ENCODE data around the gene SLC32A1. TPM values are rescaled to one million over a fixed set of nuclear protein-coding genes. Genes with fewer than 3 reads are reported as not detected.
A peak's percentile ranks its signal among the peaks of the same experiment; 100 is the strongest.

The SLC32A1 gene
- total and polyA plus RNA-seq, 4 donors, result 3.1 to 51.5 (median 31.3) TPM

DNA sequence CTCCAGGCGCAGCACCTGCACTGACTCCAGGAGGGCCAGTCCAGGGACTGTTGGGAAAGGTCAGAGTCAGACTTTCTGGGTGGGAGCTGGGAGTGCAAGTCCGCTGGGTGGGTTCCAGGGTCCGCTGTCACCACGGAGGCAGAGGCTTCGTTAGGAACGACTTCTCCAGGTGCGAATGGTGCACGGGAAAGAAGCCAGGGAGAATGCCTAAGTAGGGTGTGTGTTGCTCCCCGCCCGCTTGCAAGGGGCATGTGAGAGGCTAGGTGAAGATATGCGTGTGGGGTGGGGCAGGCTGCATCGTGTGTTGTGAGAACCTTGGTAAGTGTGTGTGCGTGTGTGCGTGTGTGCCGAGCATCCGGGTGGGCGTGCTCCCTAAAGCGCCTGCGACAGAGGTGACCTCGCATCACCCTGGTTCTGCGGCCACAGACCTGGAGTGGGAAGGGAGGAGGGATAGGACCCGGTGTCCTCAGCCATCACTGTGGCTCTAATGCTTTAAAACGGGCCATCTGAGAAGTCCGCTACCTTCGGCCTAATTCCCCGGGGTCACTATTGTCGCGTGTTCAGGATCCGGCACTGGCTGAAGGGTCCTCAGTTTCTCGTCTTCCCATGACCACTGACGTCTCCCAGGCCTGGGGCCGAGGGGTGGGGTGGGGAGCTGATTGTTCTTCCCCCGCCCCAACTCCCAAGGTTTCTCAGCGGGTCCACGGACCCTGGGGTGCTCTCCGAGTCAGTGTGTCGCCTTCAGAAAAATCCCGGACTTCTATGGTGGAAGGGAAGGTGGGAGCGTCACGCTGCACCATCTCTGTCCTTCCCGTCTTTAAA, 6.1 kb downstream of the SLC32A1 start:
- Histone ChIP-seq H3K27ac (ENCODE audit: low read depth, low read length) (no peak overlapping the region), H3K9me3 (ENCODE audit: control insufficient read depth, insufficient read depth, low read length) (no peaks in the 10 kb centered on the region), H3K27me3 (ENCODE audit: control insufficient read depth, insufficient read depth, low read length) (peaks cover 87% of the 10 kb centered on the region), H3K4me1 (ENCODE audit: control insufficient read depth, insufficient read depth, low read length) (peaks cover 54% of the 10 kb centered on the region), H3K4me3 (ENCODE audit: low read depth, low read length) (no peak overlapping the region), H3K36me3 (ENCODE audit: control insufficient read depth, insufficient read depth, low read length) (peaks cover 6% of the 10 kb centered on the region)
- DNase-seq (ENCODE audit: low read depth in 4 of 6, low spot score in 6 of 6), result no peak
- WGBS (ENCODE audit: insufficient coverage), result 6% methylated on average over 41 of the region's 41 CpGs

GRCh38 chr20:38730989-38731737, 6.9 kb downstream of the SLC32A1 start:
- Histone ChIP-seq H3K27ac (ENCODE audit: low read depth, low read length) (no peak overlapping the region), H3K27me3 (ENCODE audit: control insufficient read depth, insufficient read depth, low read length) (peaks cover 81% of the 10 kb centered on the region), H3K4me3 (ENCODE audit: low read depth, low read length) (peak overlapping the region; percentile 21), H3K9me3 (ENCODE audit: control insufficient read depth, insufficient read depth, low read length) (no peaks in the 10 kb centered on the region), H3K36me3 (ENCODE audit: control insufficient read depth, insufficient read depth, low read length) (peaks cover 6% of the 10 kb centered on the region), H3K4me1 (ENCODE audit: control insufficient read depth, insufficient read depth, low read length) (peaks cover 47% of the 10 kb centered on the region)
- WGBS (ENCODE audit: insufficient coverage), result under 1% methylated on average over 32 of the region's 40 CpGs
- DNase-seq (ENCODE audit: low read depth in 4 of 6, low spot score in 6 of 6), result peak in 2 of 6 donors; percentile 83

GRCh38 chr20:38731738-38732113, 7.4 kb downstream of the SLC32A1 start:
- H3K27ac ChIP-seq (ENCODE audit: low read depth, low read length), result no peak overlapping the region
- DNase-seq (ENCODE audit: low read depth in 4 of 6, low spot score in 6 of 6), result no peak
- H3K36me3 ChIP-seq (ENCODE audit: control insufficient read depth, insufficient read depth, low read length), result peaks cover 6% of the 10 kb centered on the region
- H3K4me3 ChIP-seq (ENCODE audit: low read depth, low read length), result no peak overlapping the region
- H3K27me3 ChIP-seq (ENCODE audit: control insufficient read depth, insufficient read depth, low read length), result peaks cover 76% of the 10 kb centered on the region
- H3K9me3 ChIP-seq (ENCODE audit: control insufficient read depth, insufficient read depth, low read length), result no peaks in the 10 kb centered on the region
- peaks cover 42% of the 10 kb centered on the region for H3K4me1 ChIP-seq (ENCODE audit: control insufficient read depth, insufficient read depth, low read length)
- 67% methylated on average over 1 of the region's 1 CpG for WGBS (ENCODE audit: insufficient coverage)

DNA sequence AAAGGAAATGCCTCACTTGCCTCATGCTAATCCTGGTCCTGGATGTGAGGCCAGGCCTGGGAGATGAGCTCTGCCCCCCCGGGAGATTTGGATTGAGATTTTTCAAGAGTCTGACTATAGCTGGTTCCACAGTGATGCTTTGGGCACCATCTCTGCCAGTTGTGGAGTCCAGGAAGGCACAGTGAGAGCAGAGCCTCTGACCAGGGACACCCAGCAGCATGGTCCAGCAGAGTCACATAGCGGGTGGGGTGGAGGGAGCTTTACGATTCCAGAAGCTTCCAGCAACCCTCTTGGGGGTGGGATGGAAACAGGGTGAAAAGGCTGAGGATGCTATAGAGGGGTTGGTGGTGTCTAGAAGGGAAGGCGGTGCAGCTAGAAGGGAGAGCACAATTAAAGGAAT, 8.7 kb downstream of the SLC32A1 start:
- Histone ChIP-seq H3K27ac (ENCODE audit: low read depth, low read length) (no peak overlapping the region), H3K4me1 (ENCODE audit: control insufficient read depth, insufficient read depth, low read length) (peaks cover 30% of the 10 kb centered on the region), H3K9me3 (ENCODE audit: control insufficient read depth, insufficient read depth, low read length) (no peaks in the 10 kb centered on the region), H3K36me3 (ENCODE audit: control insufficient read depth, insufficient read depth, low read length) (peaks cover 5% of the 10 kb centered on the region), H3K4me3 (ENCODE audit: low read depth, low read length) (no peak overlapping the region), H3K27me3 (ENCODE audit: control insufficient read depth, insufficient read depth, low read length) (peaks cover 63% of the 10 kb centered on the region)
- DNase-seq (ENCODE audit: low read depth in 4 of 6, low spot score in 6 of 6), result no peak
- 81% methylated on average over 3 of the region's 4 CpGs for WGBS (ENCODE audit: insufficient coverage)

DNA sequence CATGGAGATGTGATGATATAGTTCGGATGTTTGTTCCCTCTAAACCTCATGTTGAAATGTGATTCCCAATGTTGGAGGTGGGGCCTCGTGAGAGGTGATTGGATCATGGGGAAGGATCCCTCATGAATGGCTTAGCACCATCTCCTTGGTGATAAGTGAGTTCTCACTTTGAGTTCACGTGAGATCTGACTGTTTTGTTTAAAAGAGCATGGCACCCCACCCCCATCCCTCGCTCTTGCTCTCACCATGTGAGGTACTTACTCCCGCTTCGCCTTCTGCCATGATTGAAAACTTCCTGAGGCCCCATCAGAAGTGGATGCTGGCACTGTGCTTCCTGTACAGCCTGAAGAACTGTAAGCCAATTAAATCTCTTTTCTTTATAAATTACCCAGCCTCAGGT, 10.9 kb downstream of the SLC32A1 start:
- peaks cover 44% of the 10 kb centered on the region for H3K27me3 ChIP-seq (ENCODE audit: control insufficient read depth, insufficient read depth, low read length)
- DNase-seq (ENCODE audit: low read depth in 4 of 6, low spot score in 6 of 6), result no peak
- no peaks in the 10 kb centered on the region for H3K36me3 ChIP-seq (ENCODE audit: control insufficient read depth, insufficient read depth, low read length)
- H3K4me1 ChIP-seq (ENCODE audit: control insufficient read depth, insufficient read depth, low read length), result peaks cover 13% of the 10 kb centered on the region
- no peak overlapping the region for H3K4me3 ChIP-seq (ENCODE audit: low read depth, low read length)
- WGBS (ENCODE audit: insufficient coverage), result 27% methylated on average over 3 of the region's 6 CpGs
- H3K9me3 ChIP-seq (ENCODE audit: control insufficient read depth, insufficient read depth, low read length), result no peaks in the 10 kb centered on the region
- no peak overlapping the region for H3K27ac ChIP-seq (ENCODE audit: low read depth, low read length)

DNA sequence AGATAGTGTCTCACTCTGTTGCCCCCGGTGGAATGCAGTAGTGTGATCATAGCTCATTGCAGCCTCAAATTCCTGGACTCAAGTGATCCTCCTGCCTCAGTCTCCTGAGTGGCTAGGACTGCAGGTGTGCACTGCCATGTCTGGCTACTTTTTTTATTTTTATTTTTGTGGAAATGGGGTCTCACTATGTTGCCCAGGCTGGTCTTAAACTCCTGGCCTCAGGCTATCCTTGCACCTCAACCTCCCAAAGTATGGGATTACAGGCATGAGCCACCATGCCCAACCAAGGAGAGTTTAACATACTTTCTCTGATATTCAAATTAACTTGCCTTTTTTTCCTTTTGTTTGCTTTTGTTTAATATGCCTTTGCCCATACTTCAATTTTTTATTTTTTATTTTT, 13.6 kb downstream of the SLC32A1 start:
- no peak overlapping the region for H3K27ac ChIP-seq (ENCODE audit: low read depth, low read length)
- no peak overlapping the region for H3K4me3 ChIP-seq (ENCODE audit: low read depth, low read length)
- no peaks in the 10 kb centered on the region for H3K9me3 ChIP-seq (ENCODE audit: control insufficient read depth, insufficient read depth, low read length)
- peaks cover 24% of the 10 kb centered on the region for H3K27me3 ChIP-seq (ENCODE audit: control insufficient read depth, insufficient read depth, low read length)
- WGBS (ENCODE audit: insufficient coverage), result 80% methylated on average over 1 of the region's 1 CpG
- no peaks in the 10 kb centered on the region for H3K36me3 ChIP-seq (ENCODE audit: control insufficient read depth, insufficient read depth, low read length)
- H3K4me1 ChIP-seq (ENCODE audit: control insufficient read depth, insufficient read depth, low read length), result no peaks in the 10 kb centered on the region
- DNase-seq (ENCODE audit: low read depth in 4 of 6, low spot score in 6 of 6), result no peak

GRCh38 chr20:38745757-38746156, 21.5 kb downstream of the SLC32A1 start:
- Histone ChIP-seq H3K27me3 (ENCODE audit: control insufficient read depth, insufficient read depth, low read length) (peaks cover 4% of the 10 kb centered on the region), H3K27ac (ENCODE audit: low read depth, low read length) (no peak overlapping the region), H3K36me3 (ENCODE audit: control insufficient read depth, insufficient read depth, low read length) (no peaks in the 10 kb centered on the region), H3K9me3 (ENCODE audit: control insufficient read depth, insufficient read depth, low read length) (no peaks in the 10 kb centered on the region), H3K4me3 (ENCODE audit: low read depth, low read length) (no peak overlapping the region), H3K4me1 (ENCODE audit: control insufficient read depth, insufficient read depth, low read length) (peaks cover 9% of the 10 kb centered on the region)
- 100% methylated on average over 1 of the region's 2 CpGs for WGBS (ENCODE audit: insufficient coverage)
- no peak for DNase-seq (ENCODE audit: low read depth in 4 of 6, low spot score in 6 of 6)

GRCh38 chr20:38747495-38748096, 23.3 kb downstream of the SLC32A1 start:
- H3K4me1 ChIP-seq (ENCODE audit: control insufficient read depth, insufficient read depth, low read length), result peaks cover 9% of the 10 kb centered on the region
- DNase-seq (ENCODE audit: low read depth in 4 of 6, low spot score in 6 of 6), result no peak
- H3K27ac ChIP-seq (ENCODE audit: low read depth, low read length), result peak overlapping the region; percentile 92
- peaks cover 5% of the 10 kb centered on the region for H3K36me3 ChIP-seq (ENCODE audit: control insufficient read depth, insufficient read depth, low read length)
- H3K4me3 ChIP-seq (ENCODE audit: low read depth, low read length), result peak overlapping the region; percentile 71
- H3K9me3 ChIP-seq (ENCODE audit: control insufficient read depth, insufficient read depth, low read length), result no peaks in the 10 kb centered on the region
- H3K27me3 ChIP-seq (ENCODE audit: control insufficient read depth, insufficient read depth, low read length), result no peaks in the 10 kb centered on the region
- 8% methylated on average over 38 of the region's 39 CpGs for WGBS (ENCODE audit: insufficient coverage)

DNA sequence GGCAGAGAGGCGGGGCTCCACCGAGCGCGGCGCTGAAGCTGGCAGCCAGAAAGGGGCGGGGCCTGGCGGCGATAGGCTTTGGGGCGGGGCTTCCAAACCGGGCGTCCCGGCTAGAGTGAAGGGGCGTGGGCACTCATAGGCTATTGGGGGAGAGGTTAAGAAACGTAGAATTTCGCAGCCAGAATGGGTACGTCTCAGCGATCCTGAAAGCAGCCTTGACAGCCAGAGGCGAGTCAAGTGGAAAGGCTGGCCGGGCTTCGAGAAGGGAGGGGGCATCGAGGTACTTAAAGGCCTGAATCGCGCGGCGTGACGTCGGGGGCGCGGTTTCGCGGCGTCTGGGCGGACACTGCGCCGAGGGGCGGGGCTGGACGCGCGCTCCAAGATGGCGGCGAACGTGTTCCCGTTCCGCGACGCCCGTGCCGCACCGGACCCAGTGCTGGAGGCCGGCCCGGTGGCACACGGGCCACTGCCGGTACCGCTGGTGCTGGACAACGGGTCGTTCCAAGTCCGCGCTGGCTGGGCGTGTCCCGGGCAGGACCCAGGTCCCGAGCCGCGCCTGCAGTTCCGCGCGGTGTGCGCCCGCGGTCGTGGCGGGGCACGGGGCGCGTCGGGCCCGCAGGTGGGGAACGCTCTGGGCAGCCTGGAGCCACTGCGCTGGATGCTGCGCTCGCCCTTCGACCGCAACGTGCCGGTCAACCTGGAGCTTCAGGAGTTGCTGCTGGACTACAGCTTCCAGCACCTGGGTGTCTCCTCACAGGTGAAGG, 24.0 kb downstream of the SLC32A1 start, which contains the start of gene ACTR5:
TSS of gene ACTR5 (plus strand) at position 364 of the 764 bp plus-strand sequence. CDS start at position 383, 19 bp downstream.
- Histone ChIP-seq H3K27ac (ENCODE audit: low read depth, low read length) (peak within 1 kb of the TSS; percentile 92), H3K4me3 (ENCODE audit: low read depth, low read length) (peak within 1 kb of the TSS; percentile 71), H3K4me1 (ENCODE audit: control insufficient read depth, insufficient read depth, low read length) (peaks cover 9% of the 10 kb centered on the region), H3K36me3 (ENCODE audit: control insufficient read depth, insufficient read depth, low read length) (peaks cover 5% of the 10 kb centered on the region), H3K9me3 (ENCODE audit: control insufficient read depth, insufficient read depth, low read length) (no peaks in the 10 kb centered on the region), H3K27me3 (ENCODE audit: control insufficient read depth, insufficient read depth, low read length) (no peaks in the 10 kb centered on the region)
- WGBS (ENCODE audit: insufficient coverage), result 0% methylated on average over 84 of the region's 84 CpGs
- peak; percentile 76 to 97 (median 90) for DNase-seq (ENCODE audit: low read depth in 4 of 6, low spot score in 6 of 6)
